Measurements from ENCODE around the gene ANGPTL7.

The ANGPTL7 gene

GRCh38 chr1:11237356-11237755, 48.2 kb downstream of the ANGPTL7 start:
- Histone ChIP-seq H3K4me1 (ENCODE audit: insufficient read depth, low read length) (no peaks in the 10 kb centered on the region), H3K9ac (ENCODE audit: low read depth, low read length) (no peak overlapping the region), H3K4me2 (ENCODE audit: insufficient read depth, low read length) (no peak overlapping the region), H3K4me3 (ENCODE audit: low read depth in 1 of 2, low read length in 2 of 2) (no peak overlapping the region), H3K9me3 (ENCODE audit: insufficient read depth, low read length, severe bottlenecking) (no peaks in the 10 kb centered on the region), H3K27me3 (ENCODE audit: insufficient read depth, low read length, poor library complexity) (no peaks in the 10 kb centered on the region), H3K79me2 (ENCODE audit: insufficient read depth, low read length) (no peaks in the 10 kb centered on the region), H3K36me3 (ENCODE audit: insufficient read depth, low read length) (peaks cover 89% of the 10 kb centered on the region), H2AFZ (ENCODE audit: low read depth, low read length) (no peak overlapping the region), H4K20me1 (ENCODE audit: insufficient read depth, low read length) (peaks cover 5% of the 10 kb centered on the region; the same call in 1 of the 2 replicates), H3K27ac (ENCODE audit: low read length) (no peak overlapping the region)
- no peak for DNase-seq
- ATAC-seq (ENCODE audit: insufficient read depth, low read depth): no peak
- TF ChIP-seq EZH2 (IDR thresholded peaks at IDR 0.05; ENCODE audit: borderline replicate concordance, low read depth, low read length, severe bottlenecking) (no peak), CTCF (IDR thresholded peaks at IDR 0.05; ENCODE audit: borderline replicate concordance, extremely low read depth, low read length, poor library complexity, severe bottlenecking) (no peak)

GRCh38 chr1:11238311-11238710, 49.2 kb downstream of the ANGPTL7 start:
- H3K4me1 ChIP-seq (ENCODE audit: insufficient read depth, low read length): no peaks in the 10 kb centered on the region
- no peak overlapping the region for H3K9ac ChIP-seq (ENCODE audit: low read depth, low read length)
- peaks cover 5% of the 10 kb centered on the region; the same call in 1 of the 2 replicates for H4K20me1 ChIP-seq (ENCODE audit: insufficient read depth, low read length)
- peaks cover 89% of the 10 kb centered on the region for H3K36me3 ChIP-seq (ENCODE audit: insufficient read depth, low read length)
- no peak overlapping the region for H3K4me3 ChIP-seq (ENCODE audit: low read depth in 1 of 2, low read length in 2 of 2)
- no peaks in the 10 kb centered on the region for H3K9me3 ChIP-seq (ENCODE audit: insufficient read depth, low read length, severe bottlenecking)
- H2AFZ ChIP-seq (ENCODE audit: low read depth, low read length): no peak overlapping the region
- H3K79me2 ChIP-seq (ENCODE audit: insufficient read depth, low read length): no peaks in the 10 kb centered on the region
- no peaks in the 10 kb centered on the region for H3K27me3 ChIP-seq (ENCODE audit: insufficient read depth, low read length, poor library complexity)
- TF ChIP-seq CTCF (IDR thresholded peaks at IDR 0.05; ENCODE audit: borderline replicate concordance, extremely low read depth, low read length, poor library complexity, severe bottlenecking) (no peak), EZH2 (IDR thresholded peaks at IDR 0.05; ENCODE audit: borderline replicate concordance, low read depth, low read length, severe bottlenecking) (no peak)
- no peak overlapping the region for H3K27ac ChIP-seq (ENCODE audit: low read length)
- H3K4me2 ChIP-seq (ENCODE audit: insufficient read depth, low read length): no peak overlapping the region
- ATAC-seq (ENCODE audit: insufficient read depth, low read depth) (no peak), DNase-seq (no peak)

GRCh38 chr1:11245248-11245647, 56.1 kb downstream of the ANGPTL7 start:
- Histone ChIP-seq H3K79me2 (ENCODE audit: insufficient read depth, low read length) (no peaks in the 10 kb centered on the region), H2AFZ (ENCODE audit: low read depth, low read length) (no peak overlapping the region), H3K36me3 (ENCODE audit: insufficient read depth, low read length) (peaks cover 79% of the 10 kb centered on the region), H3K27me3 (ENCODE audit: insufficient read depth, low read length, poor library complexity) (no peaks in the 10 kb centered on the region), H3K4me1 (ENCODE audit: insufficient read depth, low read length) (no peaks in the 10 kb centered on the region), H3K27ac (ENCODE audit: low read length) (no peak overlapping the region), H3K4me2 (ENCODE audit: insufficient read depth, low read length) (no peak overlapping the region), H3K9ac (ENCODE audit: low read depth, low read length) (no peak overlapping the region), H3K9me3 (ENCODE audit: insufficient read depth, low read length, severe bottlenecking) (no peaks in the 10 kb centered on the region), H3K4me3 (ENCODE audit: low read depth in 1 of 2, low read length in 2 of 2) (no peak overlapping the region), H4K20me1 (ENCODE audit: insufficient read depth, low read length) (peaks cover 5% of the 10 kb centered on the region; the same call in 1 of the 2 replicates)
- DNase-seq (no peak), ATAC-seq (ENCODE audit: insufficient read depth, low read depth) (no peak)
- TF ChIP-seq CTCF (IDR thresholded peaks at IDR 0.05; ENCODE audit: borderline replicate concordance, extremely low read depth, low read length, poor library complexity, severe bottlenecking) (no peak), EZH2 (IDR thresholded peaks at IDR 0.05; ENCODE audit: borderline replicate concordance, low read depth, low read length, severe bottlenecking) (no peak)
